Ishikawa (cell line): ENCODE measurements around the gene STC2.

Experiments
- CEBPB ChIP-seq: IDR thresholded peaks from 2 replicates; pipeline ENCODE4 v1.6.1; 2012
- CREB1 ChIP-seq: IDR thresholded peaks from 2 replicates; pipeline ENCODE4 v1.6.1; 2012; ENCODE audit warnings: low read depth
- EGR1 ChIP-seq: IDR thresholded peaks from 2 replicates; pipeline ENCODE4 v1.6.1; 2012
- EP300 ChIP-seq: IDR thresholded peaks from 2 replicates; pipeline ENCODE4 v1.6.1; 2012; ENCODE audit warnings: borderline replicate concordance
- FOXM1 ChIP-seq: IDR thresholded peaks from 2 replicates; pipeline ENCODE4 v1.6.1; 2012; ENCODE audit warnings: low read depth, borderline replicate concordance
- MAX ChIP-seq: IDR thresholded peaks from 2 replicates; pipeline ENCODE4 v1.6.1; 2012
- NFIC ChIP-seq: IDR thresholded peaks from 2 replicates; pipeline ENCODE4 v1.6.1; 2012
- RAD21 ChIP-seq: IDR thresholded peaks from 2 replicates; pipeline ENCODE4 v1.6.1; 2012; ENCODE audit warnings: low read depth
- REST ChIP-seq: IDR thresholded peaks from 2 replicates; pipeline ENCODE4 v1.6.1; 2012; ENCODE audit warnings: low read depth, mild to moderate bottlenecking
- TAF1 ChIP-seq: IDR thresholded peaks from 2 replicates; pipeline ENCODE4 v1.6.1; 2012; ENCODE audit warnings: low read depth, mild to moderate bottlenecking
- TCF12 ChIP-seq: IDR thresholded peaks from 2 replicates; pipeline ENCODE4 v1.6.1; 2012; ENCODE audit warnings: low read depth
- TEAD4 ChIP-seq: IDR thresholded peaks from 2 replicates; pipeline ENCODE4 v1.6.1; 2012
- USF1 ChIP-seq: IDR thresholded peaks from 2 replicates; pipeline ENCODE4 v1.6.1; 2012
- YY1 ChIP-seq: IDR thresholded peaks from 2 replicates; pipeline ENCODE4 v1.6.1; 2012; ENCODE audit warnings: low read depth
- ZBTB7A ChIP-seq: IDR thresholded peaks from 2 replicates; pipeline ENCODE4 v1.6.1; 2012; ENCODE audit warnings: low read depth

The STC2 gene

GRCh38 chr5:173318330-173318729 lies 9.9 kb downstream of the STC2 start:
- TF ChIP-seq MAX, result no peak
- no peak for TF ChIP-seq RAD21
- no peak for TF ChIP-seq FOXM1
- no peak for TF ChIP-seq TEAD4
- TF ChIP-seq YY1, result no peak
- no peak for TF ChIP-seq CREB1
- no peak for TF ChIP-seq ZBTB7A
- TF ChIP-seq REST, result no peak
- TF ChIP-seq CEBPB, result no peak

- no peak for TF ChIP-seq FOXM1
- TF ChIP-seq MAX, result no peak
- no peak for TF ChIP-seq NFIC
- TF ChIP-seq CREB1, result no peak
Measured at GRCh38 chr5:173317852-173318251, 10.4 kb downstream of the STC2 start.

- no peak for TF ChIP-seq RAD21
- TF ChIP-seq CREB1, result no peak
- no peak for TF ChIP-seq MAX
- TF ChIP-seq CEBPB, result no peak
- TF ChIP-seq TAF1, result no peak
- TF ChIP-seq EGR1, result no peak
- TF ChIP-seq REST, result no peak
- TF ChIP-seq USF1, result no peak
- no peak for TF ChIP-seq YY1
- no peak for TF ChIP-seq TCF12
- no peak for TF ChIP-seq ZBTB7A
- TF ChIP-seq FOXM1, result no peak
- no peak for TF ChIP-seq NFIC
- TF ChIP-seq EP300, result no peak
- TF ChIP-seq TEAD4, result no peak
Measured at GRCh38 chr5:173317091-173317730, 11.0 kb downstream of the STC2 start.

- no peak for TF ChIP-seq NFIC
- no peak for TF ChIP-seq EGR1
- TF ChIP-seq EP300, result no peak
- TF ChIP-seq TAF1, result no peak
Measured at GRCh38 chr5:173316339-173317020, 11.7 kb downstream of the STC2 start.

GRCh38 chr5:173315495-173316338 lies 12.5 kb downstream of the STC2 start:
- no peak for TF ChIP-seq CREB1
- no peak for TF ChIP-seq CEBPB
- TF ChIP-seq USF1, result no peak
- TF ChIP-seq REST, result no peak
- no peak for TF ChIP-seq EGR1
- TF ChIP-seq NFIC, result no peak
- no peak for TF ChIP-seq MAX
- TF ChIP-seq TCF12, result no peak
- TF ChIP-seq TAF1, result no peak
- no peak for TF ChIP-seq EP300
- TF ChIP-seq ZBTB7A, result no peak
- no peak for TF ChIP-seq FOXM1
- no peak for TF ChIP-seq TEAD4
- TF ChIP-seq RAD21, result no peak
- TF ChIP-seq YY1, result no peak
